ENCODE data around the gene NDUFA6. TPM values are rescaled to one million over a fixed set of nuclear protein-coding genes. Genes with fewer than 3 reads are reported as not detected.

Gene NDUFA6
- total and polyA plus RNA-seq, 10 of the 15 experiments (the other 5 are each of a cell fraction or from before 2014, with no cell fraction given) = 85.9 to 511 (median 128) TPM

DNA sequence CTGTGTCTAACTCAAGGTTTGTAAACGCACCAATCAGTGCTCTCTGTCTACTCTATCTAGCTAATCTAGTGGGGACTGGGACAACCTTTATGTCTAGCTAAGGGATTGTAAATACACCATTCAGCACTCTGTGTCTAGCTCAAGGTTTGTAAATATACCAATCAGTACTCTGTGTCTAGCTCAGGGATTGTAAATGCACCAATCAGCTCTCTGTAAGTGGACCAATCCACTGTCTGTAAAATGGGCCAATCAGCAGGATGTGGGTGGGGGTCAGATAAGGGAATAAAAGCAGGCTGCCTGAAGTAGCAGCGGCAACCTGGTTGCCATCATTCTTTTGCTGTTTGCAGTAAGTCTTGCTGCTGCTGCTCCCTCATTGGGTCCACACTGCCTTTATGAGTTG, 48.4 kb upstream of the NDUFA6 start:
- H2AFZ ChIP-seq (ENCODE audit: control insufficient read depth, low read depth, low read length) = no peak overlapping the region
- H3K79me2 ChIP-seq (ENCODE audit: control insufficient read depth, insufficient read depth, low read length) = no peaks in the 10 kb centered on the region
- in situ Hi-C loops (cut with MboI) = no loop called here
- ChIA-PET RAD21 (ENCODE audit: unreplicated experiment) (no interaction called here), SMC1A (ENCODE audit: uncharacterized antibody, unreplicated experiment) (interaction anchor here (1.3 kb wide), 1 partner anchor 109 kb away, joined by 3 read pairs; no protein-coding TSS in a partner anchor), CTCF (no interaction called here), POLR2A (interaction anchor here (0.6 kb wide), 1 partner anchor 287 kb away, joined by 5 read pairs; no protein-coding TSS in a partner anchor)
- BruUV-seq (replicated peaks) = no TSS peak
- no peaks in the 10 kb centered on the region for H3K9me3 ChIP-seq (replicated peaks; ENCODE audit: control insufficient read depth, insufficient read depth, low read length)
- TF ChIP-seq MYB (IDR thresholded peaks at IDR 0.05; ENCODE audit: borderline replicate concordance, low read depth, low read length) (no peak), MXI1 (IDR thresholded peaks at IDR 0.05; ENCODE audit: low read depth, low read length) (no peak), CBFB (IDR thresholded peaks at IDR 0.05; ENCODE audit: low read depth) (no peak), CEBPB (IDR thresholded peaks at IDR 0.05; ENCODE audit: borderline replicate concordance in 1 of 2, low read depth in 2 of 2, low read length in 2 of 2) (no peak), ZSCAN29 (IDR thresholded peaks at IDR 0.05) (no peak), CHD4 (IDR thresholded peaks at IDR 0.05) (no peak), NFYB (IDR thresholded peaks at IDR 0.05; ENCODE audit: insufficient read depth, low read depth, low read length) (peak; percentile 73), HDAC2 (IDR thresholded peaks at IDR 0.05) (no peak)
- TF ChIP-seq, protein P1, sequence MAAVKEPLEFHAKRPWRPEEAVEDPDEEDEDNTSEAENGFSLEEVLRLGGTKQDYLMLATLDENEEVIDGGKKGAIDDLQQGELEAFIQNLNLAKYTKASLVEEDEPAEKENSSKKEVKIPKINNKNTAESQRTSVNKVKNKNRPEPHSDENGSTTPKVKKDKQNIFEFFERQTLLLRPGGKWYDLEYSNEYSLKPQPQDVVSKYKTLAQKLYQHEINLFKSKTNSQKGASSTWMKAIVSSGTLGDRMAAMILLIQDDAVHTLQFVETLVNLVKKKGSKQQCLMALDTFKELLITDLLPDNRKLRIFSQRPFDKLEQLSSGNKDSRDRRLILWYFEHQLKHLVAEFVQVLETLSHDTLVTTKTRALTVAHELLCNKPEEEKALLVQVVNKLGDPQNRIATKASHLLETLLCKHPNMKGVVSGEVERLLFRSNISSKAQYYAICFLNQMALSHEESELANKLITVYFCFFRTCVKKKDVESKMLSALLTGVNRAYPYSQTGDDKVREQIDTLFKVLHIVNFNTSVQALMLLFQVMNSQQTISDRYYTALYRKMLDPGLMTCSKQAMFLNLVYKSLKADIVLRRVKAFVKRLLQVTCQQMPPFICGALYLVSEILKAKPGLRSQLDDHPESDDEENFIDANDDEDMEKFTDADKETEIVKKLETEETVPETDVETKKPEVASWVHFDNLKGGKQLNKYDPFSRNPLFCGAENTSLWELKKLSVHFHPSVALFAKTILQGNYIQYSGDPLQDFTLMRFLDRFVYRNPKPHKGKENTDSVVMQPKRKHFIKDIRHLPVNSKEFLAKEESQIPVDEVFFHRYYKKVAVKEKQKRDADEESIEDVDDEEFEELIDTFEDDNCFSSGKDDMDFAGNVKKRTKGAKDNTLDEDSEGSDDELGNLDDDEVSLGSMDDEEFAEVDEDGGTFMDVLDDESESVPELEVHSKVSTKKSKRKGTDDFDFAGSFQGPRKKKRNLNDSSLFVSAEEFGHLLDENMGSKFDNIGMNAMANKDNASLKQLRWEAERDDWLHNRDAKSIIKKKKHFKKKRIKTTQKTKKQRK (IDR thresholded peaks at IDR 0.05; ENCODE audit: low read depth, low read length) = no peak
- FAIRE-seq (no peak), DNase-seq (ENCODE audit: low read depth, low spot score) (no peak), ATAC-seq (no peak)
- no peak overlapping the region for H3K4me2 ChIP-seq (ENCODE audit: control insufficient read depth, insufficient read depth)
- H3K36me3 ChIP-seq (ENCODE audit: control insufficient read depth in 2 of 2, insufficient read depth in 2 of 2, low read length in 1 of 2) = no peaks in the 10 kb centered on the region
- no peak overlapping the region for H3K4me3 ChIP-seq
- H4K20me1 ChIP-seq (ENCODE audit: control insufficient read depth, insufficient read depth) = no peaks in the 10 kb centered on the region
- no peaks in the 10 kb centered on the region for H3K4me1 ChIP-seq (ENCODE audit: control insufficient read depth, insufficient read depth, low read length)
- intact Hi-C loops (cut with micrococcal nuclease; ENCODE audit: unreplicated experiment) = no loop called here
- H3K27ac ChIP-seq (ENCODE audit: control insufficient read depth, insufficient read depth) = no peak overlapping the region
- no peaks in the 10 kb centered on the region for H3K27me3 ChIP-seq (replicated peaks in 1 of 2; ENCODE audit: control insufficient read depth in 2 of 2, insufficient read depth in 2 of 2, low read length in 1 of 2)
- H3K9ac ChIP-seq (ENCODE audit: control insufficient read depth, insufficient read depth, low read length) = no peak overlapping the region
- 89% methylated on average over 2 of the region's 2 CpGs for WGBS (ENCODE audit: insufficient coverage, insufficient replicate concordance, low lambda C conversion rate, missing lambda C conversion rate)

All from GM12878 (cell line).